GM04504 (cell line): ENCODE measurements around the gene ACSF3.

Source experiments
- DNase-seq: peaks from one replicate; pipeline ENCODE4 v3.0.0-alpha.2; 2012; ENCODE audit warnings: low read depth

ACSF3 gene

DNA sequence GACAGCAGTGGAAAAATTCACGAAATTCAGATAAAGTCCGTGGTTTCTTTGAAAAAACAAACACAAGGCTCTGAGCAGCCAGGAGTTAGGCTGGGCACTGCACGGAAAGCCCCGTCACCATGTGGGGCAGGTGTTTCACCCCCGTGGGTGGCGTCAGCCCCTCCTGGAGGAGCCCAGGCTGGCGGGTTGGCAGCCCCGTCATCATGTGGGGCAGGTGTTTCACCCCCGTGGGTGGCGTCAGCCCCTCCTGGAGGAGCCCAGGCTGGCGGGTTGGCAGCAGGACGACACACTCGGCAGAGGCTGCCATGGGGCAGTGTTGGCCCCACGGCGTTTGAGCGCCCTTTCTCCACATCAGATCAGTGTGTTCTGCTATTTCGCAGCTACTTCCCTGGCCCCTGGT is 38.1 kb downstream of the ACSF3 start:
- no peak for DNase-seq

DNA sequence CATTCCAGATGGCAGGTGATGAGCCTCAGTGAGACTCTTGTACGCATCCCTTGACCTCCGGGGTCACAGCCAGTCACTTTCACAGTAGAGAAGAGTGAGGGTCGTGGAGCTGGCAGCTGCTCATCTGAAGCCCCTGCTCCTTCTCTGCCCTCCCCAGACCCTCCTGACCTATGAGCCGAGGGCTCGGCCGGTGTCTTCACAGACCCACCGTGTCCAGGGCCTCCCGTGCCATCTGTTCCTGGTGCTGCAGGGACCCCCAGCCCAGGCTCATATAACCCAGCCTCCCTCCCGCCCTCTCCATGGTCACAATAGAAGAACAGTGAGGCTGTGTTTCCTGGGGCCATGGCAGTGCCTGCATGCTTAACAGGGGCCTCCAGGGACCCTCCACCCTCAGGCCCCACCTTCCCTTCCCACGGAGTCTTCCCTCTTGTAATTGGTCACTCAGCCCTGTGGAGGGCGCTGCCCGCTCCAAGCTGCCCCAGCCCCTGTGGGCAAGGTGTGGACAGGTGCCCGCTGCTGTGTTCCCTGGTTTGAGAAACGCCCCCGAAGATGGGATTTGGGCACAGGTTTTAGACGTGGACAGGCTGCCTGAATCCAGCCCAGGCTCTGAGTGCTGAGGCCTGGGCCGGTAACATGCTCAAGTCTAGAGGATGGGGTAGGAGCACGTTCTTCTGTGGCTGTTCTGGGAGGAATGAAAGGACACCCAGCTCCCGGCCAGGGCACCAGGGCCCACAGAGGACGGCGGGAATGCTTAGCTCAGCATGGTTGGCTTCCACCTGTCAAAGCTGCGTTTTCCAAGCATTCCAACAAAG is 38.7 kb downstream of the ACSF3 start:
- no peak for DNase-seq

DNA sequence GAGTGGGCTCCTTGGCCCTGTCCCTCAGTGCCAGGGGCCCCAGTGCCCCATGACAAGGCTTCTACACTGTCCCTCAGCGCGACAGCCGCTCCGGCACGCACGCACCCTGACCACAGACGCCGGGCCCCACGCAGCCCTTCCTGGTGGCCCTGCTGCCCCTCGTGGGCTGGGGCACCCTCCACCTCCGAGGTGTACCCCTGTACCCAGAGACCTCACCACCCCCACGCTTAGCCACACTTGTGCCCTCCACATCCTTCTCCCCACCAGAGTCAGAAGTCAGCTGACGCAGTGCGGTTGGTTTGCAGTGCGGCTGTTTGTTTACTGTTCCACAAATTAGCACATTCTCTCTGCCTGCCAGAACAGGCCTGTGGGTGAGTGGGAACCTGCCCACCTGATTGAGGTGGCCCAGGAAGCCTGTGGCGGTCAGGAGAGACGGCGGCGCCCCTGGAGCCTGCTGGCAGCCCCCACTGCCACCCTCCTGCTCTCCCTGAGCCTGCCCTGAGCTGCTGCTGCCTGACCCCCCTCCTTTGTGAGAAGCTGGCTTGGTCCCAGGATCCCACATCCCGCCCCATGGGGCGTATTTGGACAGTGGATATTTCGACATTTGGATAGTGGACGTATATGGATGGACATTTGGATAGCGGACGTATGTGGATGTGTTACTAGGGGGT is 39.9 kb downstream of the ACSF3 start:
- DNase-seq: no peak

DNA sequence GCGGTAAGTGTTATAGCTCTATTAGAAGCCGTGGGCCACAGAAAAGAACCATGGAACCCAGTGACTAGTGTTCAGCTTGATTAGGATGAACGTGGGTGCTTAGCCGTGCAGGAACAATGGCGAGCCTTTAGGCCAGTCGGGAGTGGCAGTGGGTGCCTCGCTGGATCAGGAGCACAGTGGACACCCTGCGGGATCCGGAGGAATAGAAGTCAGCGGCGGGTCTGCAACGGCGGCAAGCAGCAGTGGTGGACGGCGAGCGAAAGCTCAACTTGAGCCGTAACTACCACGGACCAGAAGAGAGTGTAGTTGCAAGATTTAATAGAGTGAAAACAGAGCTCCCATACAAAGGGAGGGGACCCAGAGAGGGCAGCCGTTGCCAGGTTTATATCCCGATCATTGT is 40.6 kb downstream of the ACSF3 start:
- DNase-seq: no peak

- no peak for DNase-seq
These were observed 41.5 kb downstream of the ACSF3 start for GRCh38 chr16:89135166-89135565.

- DNase-seq: no peak
These were observed 42.5 kb downstream of the ACSF3 start for GRCh38 chr16:89135971-89136765.

GRCh38 chr16:89136931-89137330 is 43.3 kb downstream of the ACSF3 start:
- no peak for DNase-seq

DNA sequence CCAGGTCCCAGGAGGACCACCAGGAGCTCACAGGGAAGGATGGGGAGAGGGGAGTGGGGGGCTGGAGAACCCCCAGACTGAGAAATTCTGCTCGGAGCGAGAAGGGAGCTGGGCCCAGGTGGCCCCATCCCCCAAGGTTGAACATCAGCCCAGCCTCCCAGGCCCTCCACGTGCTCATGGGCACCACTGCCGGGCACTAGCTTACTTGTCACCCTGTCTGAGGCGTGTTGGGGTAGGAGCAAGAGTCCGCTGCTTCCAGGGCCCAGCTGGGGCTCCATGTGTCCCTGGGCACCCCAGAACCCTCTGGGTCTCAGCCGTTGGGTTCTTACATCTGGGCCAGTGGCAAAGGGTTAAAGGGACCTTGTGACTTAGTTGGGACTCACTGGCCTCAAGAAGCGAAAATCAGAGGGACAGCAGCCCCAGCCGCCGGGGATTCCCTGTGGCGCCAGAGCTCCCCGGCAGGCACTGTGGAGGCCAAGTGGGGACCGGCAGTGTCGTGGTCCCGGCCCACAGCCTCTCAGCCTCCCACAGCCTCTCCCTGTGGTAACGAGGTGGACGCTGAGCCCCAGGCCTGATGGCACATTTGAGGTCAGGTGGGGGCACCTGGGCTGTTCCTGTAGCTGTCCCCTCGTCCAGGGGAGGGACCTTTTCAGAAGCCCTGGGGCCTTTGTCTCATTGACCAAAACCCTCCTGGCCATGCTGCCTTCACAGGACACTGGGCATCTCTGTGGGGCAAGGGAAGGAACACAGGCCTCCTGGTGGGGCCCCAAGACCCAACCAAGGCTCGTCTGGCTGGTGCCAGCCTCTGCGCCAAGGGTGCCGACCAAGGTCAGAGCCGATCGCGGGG is 44.2 kb downstream of the ACSF3 start:
- no peak for DNase-seq

- DNase-seq: no peak
These were observed 44.8 kb downstream of the ACSF3 start for GRCh38 chr16:89138513-89138795.

DNA sequence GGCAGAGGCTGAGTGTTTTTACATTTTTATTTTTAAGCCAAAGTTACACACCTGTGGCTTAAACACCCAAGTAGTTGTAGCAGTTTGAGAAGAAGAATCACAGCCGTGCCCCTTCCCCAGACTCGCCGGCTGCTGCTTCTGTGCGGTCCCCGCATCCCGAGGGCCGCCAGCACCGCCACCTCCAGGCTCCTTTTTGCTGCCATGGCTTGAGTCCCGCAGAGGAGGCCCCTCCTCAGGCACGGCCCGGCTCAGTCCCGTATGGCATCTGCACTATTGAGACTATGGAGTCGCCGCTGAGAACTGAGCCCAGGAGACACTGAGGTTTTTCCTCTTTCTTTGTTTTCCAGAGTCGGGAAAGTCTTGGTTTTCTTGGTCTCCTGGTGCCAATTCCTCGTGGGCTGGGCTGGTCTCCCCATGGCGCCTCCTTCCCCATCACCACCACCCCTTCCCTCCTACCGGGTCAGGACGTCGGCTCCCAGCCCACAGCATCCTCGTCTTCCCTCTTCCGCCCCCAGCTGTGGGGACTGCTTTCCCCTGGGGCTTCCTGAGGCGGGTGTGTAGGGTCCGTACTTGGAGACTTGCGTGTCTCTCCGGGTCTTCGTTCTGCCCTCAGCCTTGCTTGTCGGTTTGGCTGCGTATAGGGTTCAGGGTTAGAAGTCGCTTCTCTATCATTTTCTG is 45.3 kb downstream of the ACSF3 start:
- DNase-seq: no peak

DNA sequence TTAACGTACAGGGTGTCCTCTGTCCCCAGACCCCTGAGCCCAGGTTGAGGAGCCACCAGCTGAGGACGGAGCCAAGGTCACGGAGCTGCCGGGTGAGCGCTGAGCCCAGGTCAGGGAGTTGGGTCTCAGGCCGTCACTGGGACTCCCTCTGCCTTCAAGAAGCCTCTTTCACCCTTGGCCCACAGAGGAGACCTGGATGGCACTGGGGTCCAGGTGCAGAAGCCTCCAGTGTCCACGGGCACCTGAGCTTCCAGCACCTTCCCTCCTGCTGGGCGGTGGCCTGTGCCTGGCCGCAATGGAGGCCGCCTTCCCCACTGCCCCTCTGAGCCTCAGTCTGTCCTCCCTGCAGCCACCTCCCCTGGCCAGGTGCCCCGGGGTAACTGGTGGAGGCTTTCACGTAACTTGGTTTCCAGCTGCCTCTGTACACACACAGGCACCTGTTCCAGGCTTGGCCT is 46.3 kb downstream of the ACSF3 start:
- DNase-seq: no peak

- DNase-seq: no peak
These were observed 46.7 kb downstream of the ACSF3 start for GRCh38 chr16:89140401-89140800.

DNA sequence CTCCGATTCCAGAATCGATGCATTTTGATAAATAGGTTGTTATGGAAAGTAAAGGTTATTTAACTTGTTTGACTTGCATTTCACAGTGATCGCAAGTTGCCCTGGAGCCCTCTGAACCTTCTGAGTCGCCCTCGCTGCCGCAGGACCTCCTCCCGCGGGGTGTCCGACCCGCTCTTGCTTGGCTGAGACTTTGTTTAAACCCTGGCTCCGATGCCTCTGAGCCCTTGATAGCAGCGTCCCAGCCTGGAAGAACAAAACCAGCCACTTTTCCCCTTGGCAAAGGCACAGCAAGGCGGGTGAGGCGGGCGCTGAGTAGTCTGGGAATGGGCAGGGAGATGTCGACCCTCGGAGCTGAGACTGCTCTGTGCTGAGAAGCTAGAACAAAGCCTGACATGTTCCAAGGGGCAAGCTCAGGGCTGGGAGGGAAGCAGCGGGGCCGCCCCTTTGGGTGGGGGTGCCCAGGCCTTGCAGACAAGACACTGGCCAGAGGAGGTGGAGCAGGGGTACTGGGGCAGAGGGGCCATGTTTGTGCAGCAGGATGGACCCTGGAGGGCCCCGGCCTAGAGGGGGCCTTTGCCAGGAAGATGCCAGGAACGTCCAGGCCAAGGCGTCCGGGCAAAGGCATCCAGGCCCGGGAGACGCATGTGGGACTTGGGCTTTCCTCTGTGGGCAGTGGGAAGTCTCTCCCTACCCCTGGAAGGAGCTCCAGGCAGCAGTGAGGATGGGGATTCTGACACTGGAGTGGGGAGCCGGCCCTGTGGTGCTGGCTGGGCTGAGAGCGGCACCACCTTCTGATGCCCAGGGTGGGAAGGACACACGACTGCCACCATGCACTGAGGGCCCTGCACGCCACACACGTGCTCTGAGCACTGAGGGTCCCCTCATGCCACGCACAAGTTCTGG is 47.6 kb downstream of the ACSF3 start:
- no peak for DNase-seq

- no peak for DNase-seq
These were observed 48.2 kb downstream of the ACSF3 start for GRCh38 chr16:89141884-89142267.

DNA sequence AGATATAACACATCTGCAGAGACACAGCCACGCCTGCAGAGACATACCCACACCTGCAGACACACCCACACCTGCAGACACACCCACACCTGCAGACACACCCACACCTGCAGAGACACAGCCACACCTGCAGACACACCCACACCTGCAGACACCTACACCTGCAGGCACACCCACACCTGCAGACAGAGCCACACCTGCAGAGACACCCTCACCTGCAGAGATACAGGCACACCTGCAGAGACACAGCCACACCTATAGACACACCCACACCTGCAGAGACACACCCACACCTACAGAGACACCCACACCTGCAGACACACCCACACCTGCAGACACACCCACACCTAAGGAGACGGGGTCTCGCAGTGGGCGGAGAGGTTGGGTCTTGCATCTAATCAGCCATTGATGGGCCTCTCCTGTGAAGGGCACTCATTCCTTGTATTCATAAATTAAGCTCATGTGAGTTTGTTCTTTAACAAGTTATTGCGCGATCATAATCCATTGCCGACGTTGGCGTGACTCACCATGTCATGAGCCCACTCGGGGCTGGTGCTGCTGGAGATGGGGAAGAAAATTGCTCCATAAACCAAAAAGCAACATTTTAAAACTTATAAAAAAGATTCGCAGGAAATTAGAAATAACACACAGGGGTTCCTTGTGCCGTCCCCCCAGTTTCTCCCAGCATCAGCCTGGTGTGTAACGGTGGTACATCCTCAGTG is 49.0 kb downstream of the ACSF3 start:
- no peak for DNase-seq

GRCh38 chr16:89143201-89143741 is 49.6 kb downstream of the ACSF3 start:
- DNase-seq: no peak

DNA sequence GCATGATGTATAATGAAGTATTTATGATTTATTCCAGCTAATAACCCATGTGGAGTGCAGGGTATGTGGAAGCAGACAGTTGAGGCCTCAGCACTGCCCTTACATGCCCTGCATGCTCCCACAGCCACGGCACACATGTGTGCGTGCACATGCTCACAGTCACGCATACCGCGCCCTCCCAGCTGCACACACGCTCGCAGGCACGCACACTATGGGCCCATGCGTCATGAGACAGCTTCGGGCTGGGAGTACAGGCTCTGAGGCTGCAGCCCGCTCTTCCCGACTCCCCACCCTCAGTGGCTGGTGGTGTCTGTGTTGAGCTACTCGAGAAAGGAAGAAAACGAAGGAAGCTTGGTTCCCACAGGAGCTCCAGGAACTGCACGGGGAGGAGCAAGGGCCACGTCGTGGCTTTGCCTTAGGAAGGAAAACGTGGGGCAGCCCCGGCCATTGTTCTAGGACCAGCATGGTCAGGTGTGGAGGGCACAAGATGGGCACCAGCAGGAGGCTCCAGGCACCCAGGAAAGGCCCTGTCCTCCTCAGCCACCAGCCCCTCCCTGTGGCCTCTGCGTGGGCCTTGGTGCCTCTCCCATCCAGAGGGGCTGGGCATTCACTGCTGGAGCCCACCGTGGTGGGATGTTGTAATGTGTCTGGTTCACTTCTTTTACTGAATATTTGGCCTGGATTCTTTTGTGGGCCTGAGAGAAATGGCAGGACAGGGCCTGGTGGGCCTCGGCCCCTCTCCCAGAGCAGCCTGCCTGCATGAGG is 50.4 kb downstream of the ACSF3 start:
- DNase-seq: no peak

DNA sequence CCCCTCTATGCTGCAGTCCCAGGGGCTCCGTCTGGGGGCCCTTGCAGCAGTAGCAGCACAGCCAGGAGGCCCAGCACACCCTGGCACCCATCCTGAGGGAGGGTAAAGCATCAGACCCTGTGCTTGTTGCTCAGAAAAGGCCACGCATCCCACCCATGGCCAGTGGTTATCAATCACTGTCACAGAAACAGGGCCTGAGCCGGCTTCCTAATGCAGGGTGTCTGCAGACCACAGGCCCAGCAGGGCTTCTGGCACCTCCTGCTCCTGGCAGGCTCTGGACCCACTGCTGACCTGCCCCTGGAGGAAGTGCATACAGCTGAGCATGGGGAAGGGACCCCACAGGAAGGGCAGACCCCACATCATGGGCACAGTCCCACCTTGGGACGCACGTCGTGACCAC is 51.0 kb downstream of the ACSF3 start:
- no peak for DNase-seq
